ENCODE results near the gene SLC30A9. TPM values are rescaled to one million over a fixed set of nuclear protein-coding genes. Genes with fewer than 3 reads are reported as not detected.

The SLC30A9 gene
- total RNA-seq, 2 donors from 2014 or later, result 43.5 to 60.8 TPM

DNA sequence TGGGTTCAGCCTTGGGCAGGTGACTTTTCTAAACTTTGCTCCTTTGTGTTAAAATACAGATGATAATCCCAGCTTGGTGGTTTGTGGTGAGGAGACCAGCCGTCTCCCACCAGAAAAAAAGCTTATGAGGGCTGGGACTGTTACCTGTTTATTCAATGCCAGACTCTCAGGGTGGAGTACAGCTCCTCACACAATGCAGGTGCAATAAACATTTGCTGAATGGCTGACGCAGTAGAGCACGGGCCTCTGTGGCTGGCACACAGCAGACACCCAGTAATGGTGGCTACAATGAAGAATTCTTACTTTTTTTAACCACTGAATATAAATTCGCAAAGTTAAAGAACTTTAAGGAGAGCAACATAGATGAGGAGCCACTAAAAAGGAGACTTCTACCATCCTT is 131.9 kb downstream of the SLC30A9 start:
- Histone ChIP-seq H3K27me3 (no peaks in the 10 kb centered on the region), H3K36me3 (no peaks in the 10 kb centered on the region), H3K9me3 (no peaks in the 10 kb centered on the region), H3K27ac (no peak overlapping the region), H3K4me3 (no peak overlapping the region), H3K4me1 (no peaks in the 10 kb centered on the region)
- no peak for DNase-seq (ENCODE audit: low spot score)
- TF ChIP-seq, protein P1, sequence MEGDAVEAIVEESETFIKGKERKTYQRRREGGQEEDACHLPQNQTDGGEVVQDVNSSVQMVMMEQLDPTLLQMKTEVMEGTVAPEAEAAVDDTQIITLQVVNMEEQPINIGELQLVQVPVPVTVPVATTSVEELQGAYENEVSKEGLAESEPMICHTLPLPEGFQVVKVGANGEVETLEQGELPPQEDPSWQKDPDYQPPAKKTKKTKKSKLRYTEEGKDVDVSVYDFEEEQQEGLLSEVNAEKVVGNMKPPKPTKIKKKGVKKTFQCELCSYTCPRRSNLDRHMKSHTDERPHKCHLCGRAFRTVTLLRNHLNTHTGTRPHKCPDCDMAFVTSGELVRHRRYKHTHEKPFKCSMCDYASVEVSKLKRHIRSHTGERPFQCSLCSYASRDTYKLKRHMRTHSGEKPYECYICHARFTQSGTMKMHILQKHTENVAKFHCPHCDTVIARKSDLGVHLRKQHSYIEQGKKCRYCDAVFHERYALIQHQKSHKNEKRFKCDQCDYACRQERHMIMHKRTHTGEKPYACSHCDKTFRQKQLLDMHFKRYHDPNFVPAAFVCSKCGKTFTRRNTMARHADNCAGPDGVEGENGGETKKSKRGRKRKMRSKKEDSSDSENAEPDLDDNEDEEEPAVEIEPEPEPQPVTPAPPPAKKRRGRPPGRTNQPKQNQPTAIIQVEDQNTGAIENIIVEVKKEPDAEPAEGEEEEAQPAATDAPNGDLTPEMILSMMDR (IDR thresholded peaks at IDR 0.05), result no peak

DNA sequence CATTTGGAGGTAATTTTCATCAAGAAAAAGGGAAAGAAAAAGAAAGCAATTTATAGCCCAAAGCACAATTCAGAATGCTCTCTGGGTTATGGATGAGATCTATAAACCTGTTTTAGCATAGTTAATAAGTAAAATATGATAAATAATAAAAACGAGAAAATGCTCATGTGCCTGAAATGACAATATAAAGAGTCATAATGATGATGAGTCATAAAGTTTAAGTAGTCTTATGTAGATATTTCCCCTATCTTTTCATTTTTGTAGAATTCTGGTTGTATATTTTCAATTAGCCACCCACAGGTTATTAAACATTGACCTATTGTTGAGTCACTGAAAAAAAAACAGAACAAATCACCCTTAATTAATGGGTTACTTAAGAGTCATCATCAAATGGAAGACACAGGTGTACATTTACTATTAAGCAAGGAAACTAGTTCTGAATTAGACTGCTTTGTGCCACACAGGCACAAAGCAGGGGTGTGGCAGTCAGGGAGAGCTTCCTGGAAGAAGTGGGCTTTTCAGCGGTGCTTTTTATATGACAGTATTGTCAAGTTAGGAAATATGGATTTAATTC is 132.8 kb downstream of the SLC30A9 start:
- Histone ChIP-seq H3K4me3 (no peak overlapping the region), H3K36me3 (no peaks in the 10 kb centered on the region), H3K9me3 (no peaks in the 10 kb centered on the region), H3K4me1 (no peaks in the 10 kb centered on the region), H3K27me3 (no peaks in the 10 kb centered on the region), H3K27ac (no peak overlapping the region)
- no peak for DNase-seq (ENCODE audit: low spot score)
- TF ChIP-seq, protein P1 (IDR thresholded peaks at IDR 0.05), result no peak

DNA sequence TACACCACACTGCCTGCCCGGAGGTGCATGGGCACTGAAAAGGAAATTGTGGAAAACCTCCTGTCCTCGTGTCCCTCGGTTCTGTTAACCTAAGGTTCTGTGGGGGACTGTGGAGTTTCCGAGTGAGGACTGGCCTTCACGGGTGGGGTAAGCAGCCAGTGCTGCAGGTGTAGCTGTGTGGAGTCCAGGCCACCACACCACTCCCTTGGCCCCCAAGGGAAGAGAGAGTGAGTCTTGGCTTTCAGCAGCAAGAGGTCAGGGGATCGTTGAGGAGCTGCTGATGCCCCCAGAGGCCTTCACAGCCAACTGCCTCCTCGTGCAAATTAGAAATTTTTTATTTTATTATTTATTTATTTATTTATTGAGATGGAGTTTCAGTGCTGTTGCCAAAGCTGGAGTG is 141.8 kb downstream of the SLC30A9 start:
- Histone ChIP-seq H3K27ac (no peak overlapping the region), H3K27me3 (no peaks in the 10 kb centered on the region), H3K4me1 (no peaks in the 10 kb centered on the region), H3K36me3 (no peaks in the 10 kb centered on the region), H3K4me3 (no peak overlapping the region), H3K9me3 (no peaks in the 10 kb centered on the region)
- no peak for DNase-seq (ENCODE audit: low spot score)
- TF ChIP-seq, protein P1 (IDR thresholded peaks at IDR 0.05), result no peak

DNA sequence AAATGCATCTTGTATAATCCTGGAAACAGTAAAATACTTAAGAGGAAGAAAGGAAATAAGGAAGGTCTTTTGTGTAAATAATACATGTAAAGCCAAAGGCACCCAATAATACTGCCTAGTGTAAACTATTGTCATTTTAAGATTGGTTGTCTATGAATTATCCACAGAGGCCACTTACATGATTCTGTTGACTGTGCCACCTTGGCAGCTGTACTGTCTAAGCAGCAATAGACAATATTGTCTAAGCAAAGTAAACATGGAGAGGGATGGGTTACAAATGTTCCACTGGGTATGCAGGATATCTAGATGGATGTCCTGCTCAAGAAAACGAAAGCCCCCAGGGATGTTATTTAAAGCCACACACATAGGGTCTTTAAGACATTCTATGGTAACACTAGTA is 142.7 kb downstream of the SLC30A9 start:
- H3K9me3 ChIP-seq, result no peaks in the 10 kb centered on the region
- no peaks in the 10 kb centered on the region for H3K36me3 ChIP-seq
- no peaks in the 10 kb centered on the region for H3K27me3 ChIP-seq
- TF ChIP-seq, protein P1 (IDR thresholded peaks at IDR 0.05), result no peak
- H3K4me1 ChIP-seq, result no peaks in the 10 kb centered on the region
- no peak overlapping the region for H3K4me3 ChIP-seq
- H3K27ac ChIP-seq, result no peak overlapping the region
- DNase-seq (ENCODE audit: low spot score), result no peak

DNA sequence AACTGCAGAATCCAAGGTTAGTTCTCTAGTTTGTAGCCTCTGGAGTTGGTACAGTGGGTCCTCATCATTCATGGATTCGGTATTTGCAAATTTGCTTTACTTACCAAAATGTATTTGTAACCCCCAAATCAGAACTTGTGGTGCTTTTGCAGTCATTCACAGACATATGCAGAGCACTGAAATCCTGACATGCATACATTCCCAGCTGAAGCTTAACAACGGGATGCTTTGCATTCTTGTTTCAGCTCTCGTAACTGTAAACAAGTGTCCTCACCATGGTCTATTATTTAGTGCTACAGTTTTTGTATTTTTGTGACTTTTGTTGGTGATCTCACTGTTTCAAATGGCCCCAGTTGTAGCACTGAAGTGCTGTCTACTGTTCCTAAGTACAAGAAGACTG is 146.0 kb downstream of the SLC30A9 start:
- TF ChIP-seq, protein P1 (IDR thresholded peaks at IDR 0.05), result no peak

More for the DNA sequence above, 146.0 kb downstream of the SLC30A9 start:
- Histone ChIP-seq H3K27me3 (no peaks in the 10 kb centered on the region), H3K36me3 (no peaks in the 10 kb centered on the region), H3K9me3 (no peaks in the 10 kb centered on the region), H3K4me3 (no peak overlapping the region), H3K27ac (no peak overlapping the region), H3K4me1 (no peaks in the 10 kb centered on the region)
- no peak for DNase-seq (ENCODE audit: low spot score)

Other genes with a start within 250 kb of the SLC30A9 start
- gene PHOX2B, start 241.8 kb upstream of the SLC30A9 start, total RNA-seq, result not detected
- gene TMEM33, start 55.1 kb upstream of the SLC30A9 start, total RNA-seq, result 10 to 100 TPM; 18.2 to 27.1 TPM
- gene DCAF4L1, start 8.8 kb upstream of the SLC30A9 start, total RNA-seq, result not detected
- under 1 TPM in 1 of 2 donors, not detected in 1; 0.04 TPM for gene BEND4, start 162.1 kb downstream of the SLC30A9 start, total RNA-seq

All from right atrium auricular region (tissue), 2 donors.